ENCODE results near the gene CST7. TPM values are rescaled to one million over a fixed set of nuclear protein-coding genes. Genes with fewer than 3 reads are reported as not detected.

CST7 gene
- total RNA-seq, 1 experiment from 2014 or later, result not detected

DNA sequence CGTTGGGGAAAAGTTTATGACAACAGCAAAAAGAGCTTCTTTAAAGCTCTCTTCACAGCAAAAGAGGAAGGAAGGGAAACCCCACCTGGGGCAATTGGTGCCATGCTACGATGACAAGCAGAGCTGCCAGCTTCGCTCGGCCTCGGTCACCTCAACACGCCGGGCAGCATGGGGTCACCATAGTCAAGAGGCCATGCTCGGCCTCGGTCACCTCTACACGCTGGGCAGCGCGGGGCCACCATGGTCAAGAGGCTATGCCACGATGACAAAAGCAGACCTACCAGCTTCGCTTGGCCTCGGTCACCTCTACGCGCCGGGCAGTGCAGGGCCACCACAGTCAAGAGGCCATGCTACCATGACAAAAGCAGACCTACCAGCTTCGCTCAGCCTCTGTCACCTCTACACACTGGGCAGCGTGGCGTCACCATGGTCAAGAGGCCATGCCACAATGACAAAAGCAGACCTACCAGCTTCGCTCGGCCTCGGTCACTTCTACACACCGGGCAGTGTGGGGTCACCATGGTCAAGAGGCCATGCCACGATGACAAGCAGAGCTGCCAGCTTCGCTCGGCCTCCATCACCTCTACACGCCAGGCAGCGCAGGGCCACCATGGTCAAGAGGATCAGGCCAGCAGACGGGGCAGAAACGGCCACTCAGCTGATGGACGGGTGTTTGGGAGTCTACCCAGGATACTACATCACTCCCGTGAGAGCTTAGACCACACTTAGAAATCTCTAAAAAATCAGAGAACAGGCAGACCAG, 31.4 kb downstream of the CST7 start:
- Histone ChIP-seq H3K27me3 (ENCODE audit: insufficient read depth, low read length) (no peaks in the 10 kb centered on the region), H3K27ac (ENCODE audit: low read depth, low read length) (no peak overlapping the region), H3K9ac (ENCODE audit: low read length) (no peak overlapping the region), H3K4me1 (ENCODE audit: control insufficient read depth in 1 of 2, insufficient read depth in 2 of 2, low read length in 2 of 2) (no peaks in the 10 kb centered on the region), H2AFZ (ENCODE audit: low read depth, low read length, poor library complexity, severe bottlenecking) (no peak overlapping the region), H3K79me2 (ENCODE audit: insufficient read depth, low read length) (peaks cover 62% of the 10 kb centered on the region), H3K4me3 (replicated peaks in 1 of 2; ENCODE audit: low read depth in 1 of 2, low read length in 2 of 2) (no peak overlapping the region), H3K4me2 (ENCODE audit: low read length) (no peak overlapping the region), H3K9me3 (ENCODE audit: control insufficient read depth in 1 of 2, insufficient read depth in 1 of 2, low read depth in 1 of 2, low read length in 2 of 2) (peaks cover 0 to 5% of the 10 kb centered on the region in 2 experiments; a peak in 2 of 4 replicates), H4K20me1 (ENCODE audit: insufficient read depth) (no peaks in the 10 kb centered on the region), H3K36me3 (ENCODE audit: control insufficient read depth in 1 of 2, insufficient read depth in 2 of 2, low read length in 2 of 2) (peaks cover 7 to 22% of the 10 kb centered on the region in 2 experiments; a peak in 3 of 4 replicates), H3K9me2 (ENCODE audit: insufficient read depth) (no peaks in the 10 kb centered on the region)
- ATAC-seq (no peak), DNase-seq (ENCODE audit: low read depth, low spot score) (no peak)
- ChIA-PET POLR2A (no interaction called here), RAD21 (ENCODE audit: low non-redundant PET in 1 of 2, low total read pairs in 2 of 2, uncharacterized antibody in 2 of 2, unreplicated experiment in 2 of 2) (no interaction called here), CTCF (no interaction called here)
- intact Hi-C loops (cut with micrococcal nuclease), result no loop called here
- TF ChIP-seq CBX3 (IDR thresholded peaks at IDR 0.05; ENCODE audit: low read depth) (no peak), POLR2A (IDR thresholded peaks at IDR 0.05; ENCODE audit: borderline replicate concordance, extremely low read depth, insufficient read depth, insufficient read length) (no peak), POLR2AphosphoS5 (IDR thresholded peaks at IDR 0.05; ENCODE audit: low read depth, low read length) (no peak), EZH2 (IDR thresholded peaks at IDR 0.05) (no peak), SIN3A (IDR thresholded peaks at IDR 0.05; ENCODE audit: low read depth) (no peak), EZH2phosphoT487 (IDR thresholded peaks at IDR 0.05; ENCODE audit: borderline replicate concordance) (no peak), ZFX (IDR thresholded peaks at IDR 0.05) (no peak), YY1 (IDR thresholded peaks at IDR 0.05; ENCODE audit: extremely low read depth, insufficient replicate concordance, low read depth, low read length) (no peak), EGR1 (IDR thresholded peaks at IDR 0.05; ENCODE audit: low read depth) (no peak)
- TF ChIP-seq, protein P1, sequence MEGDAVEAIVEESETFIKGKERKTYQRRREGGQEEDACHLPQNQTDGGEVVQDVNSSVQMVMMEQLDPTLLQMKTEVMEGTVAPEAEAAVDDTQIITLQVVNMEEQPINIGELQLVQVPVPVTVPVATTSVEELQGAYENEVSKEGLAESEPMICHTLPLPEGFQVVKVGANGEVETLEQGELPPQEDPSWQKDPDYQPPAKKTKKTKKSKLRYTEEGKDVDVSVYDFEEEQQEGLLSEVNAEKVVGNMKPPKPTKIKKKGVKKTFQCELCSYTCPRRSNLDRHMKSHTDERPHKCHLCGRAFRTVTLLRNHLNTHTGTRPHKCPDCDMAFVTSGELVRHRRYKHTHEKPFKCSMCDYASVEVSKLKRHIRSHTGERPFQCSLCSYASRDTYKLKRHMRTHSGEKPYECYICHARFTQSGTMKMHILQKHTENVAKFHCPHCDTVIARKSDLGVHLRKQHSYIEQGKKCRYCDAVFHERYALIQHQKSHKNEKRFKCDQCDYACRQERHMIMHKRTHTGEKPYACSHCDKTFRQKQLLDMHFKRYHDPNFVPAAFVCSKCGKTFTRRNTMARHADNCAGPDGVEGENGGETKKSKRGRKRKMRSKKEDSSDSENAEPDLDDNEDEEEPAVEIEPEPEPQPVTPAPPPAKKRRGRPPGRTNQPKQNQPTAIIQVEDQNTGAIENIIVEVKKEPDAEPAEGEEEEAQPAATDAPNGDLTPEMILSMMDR (IDR thresholded peaks at IDR 0.05 in 2 of 3, conservative IDR thresholded peaks at IDR 0.05 in 1 of 3; ENCODE audit: borderline replicate concordance in 1 of 3, insufficient read depth in 1 of 3, low read depth in 2 of 3, low read length in 2 of 3), result no peak
- TF ChIP-seq, protein P2, sequence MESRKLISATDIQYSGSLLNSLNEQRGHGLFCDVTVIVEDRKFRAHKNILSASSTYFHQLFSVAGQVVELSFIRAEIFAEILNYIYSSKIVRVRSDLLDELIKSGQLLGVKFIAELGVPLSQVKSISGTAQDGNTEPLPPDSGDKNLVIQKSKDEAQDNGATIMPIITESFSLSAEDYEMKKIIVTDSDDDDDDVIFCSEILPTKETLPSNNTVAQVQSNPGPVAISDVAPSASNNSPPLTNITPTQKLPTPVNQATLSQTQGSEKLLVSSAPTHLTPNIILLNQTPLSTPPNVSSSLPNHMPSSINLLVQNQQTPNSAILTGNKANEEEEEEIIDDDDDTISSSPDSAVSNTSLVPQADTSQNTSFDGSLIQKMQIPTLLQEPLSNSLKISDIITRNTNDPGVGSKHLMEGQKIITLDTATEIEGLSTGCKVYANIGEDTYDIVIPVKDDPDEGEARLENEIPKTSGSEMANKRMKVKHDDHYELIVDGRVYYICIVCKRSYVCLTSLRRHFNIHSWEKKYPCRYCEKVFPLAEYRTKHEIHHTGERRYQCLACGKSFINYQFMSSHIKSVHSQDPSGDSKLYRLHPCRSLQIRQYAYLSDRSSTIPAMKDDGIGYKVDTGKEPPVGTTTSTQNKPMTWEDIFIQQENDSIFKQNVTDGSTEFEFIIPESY (IDR thresholded peaks at IDR 0.05; ENCODE audit: extremely low read depth, insufficient replicate concordance, low read length), result no peak
- no TSS peak for BruUV-seq (replicated peaks)
